GM19351 (cell line): ENCODE measurements around the gene VEGFA.

Experiments used
- ATAC-seq: cut with Tn5 transposase; IDR thresholded peaks from one replicate; pipeline ENCODE4 v1.9.1; 2021; ENCODE audit warnings: mild to moderate bottlenecking, moderate library complexity; ENCODE audit not compliant: unreplicated experiment

VEGFA gene

GRCh38 chr6:43800746-43801494 lies 30.9 kb downstream of the VEGFA start:
- no peak for ATAC-seq

DNA sequence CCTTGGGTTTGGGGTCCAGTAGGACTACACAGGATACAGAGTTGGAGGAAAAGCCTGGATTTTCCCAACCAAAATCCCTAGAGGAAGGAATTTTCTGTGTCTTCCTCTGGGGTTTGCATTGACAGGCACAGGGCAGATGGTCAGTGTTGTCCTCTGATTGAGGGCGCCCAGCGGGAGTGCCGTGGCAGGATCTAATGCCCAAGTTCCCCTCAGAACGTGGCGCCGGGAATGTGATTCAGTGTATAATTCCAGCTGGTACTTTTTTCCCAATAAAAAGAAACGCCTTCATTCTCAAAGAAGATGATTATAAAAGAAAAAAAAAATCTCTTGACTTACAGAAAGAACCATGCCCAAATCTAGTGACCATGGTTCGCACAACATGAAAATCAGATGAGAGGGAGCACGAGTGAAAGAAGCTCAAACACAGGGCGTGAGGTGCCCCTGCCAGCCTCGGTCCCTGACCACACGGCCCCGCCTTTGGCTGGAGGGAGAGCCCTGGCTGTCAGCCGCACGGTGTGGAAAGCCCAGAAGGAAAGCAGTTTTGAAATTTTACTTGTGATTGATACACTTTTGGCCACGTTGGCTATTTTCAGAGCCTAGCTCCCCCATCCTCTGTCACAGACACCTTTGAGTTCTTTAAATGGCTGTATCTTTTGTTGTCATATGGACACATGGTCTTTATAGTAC lies 31.6 kb downstream of the VEGFA start:
- ATAC-seq, result no peak

- ATAC-seq, result no peak
Observed at GRCh38 chr6:43803055-43803782, 33.2 kb downstream of the VEGFA start.

GRCh38 chr6:43803783-43804549 lies 34.0 kb downstream of the VEGFA start:
- ATAC-seq, result no peak

DNA sequence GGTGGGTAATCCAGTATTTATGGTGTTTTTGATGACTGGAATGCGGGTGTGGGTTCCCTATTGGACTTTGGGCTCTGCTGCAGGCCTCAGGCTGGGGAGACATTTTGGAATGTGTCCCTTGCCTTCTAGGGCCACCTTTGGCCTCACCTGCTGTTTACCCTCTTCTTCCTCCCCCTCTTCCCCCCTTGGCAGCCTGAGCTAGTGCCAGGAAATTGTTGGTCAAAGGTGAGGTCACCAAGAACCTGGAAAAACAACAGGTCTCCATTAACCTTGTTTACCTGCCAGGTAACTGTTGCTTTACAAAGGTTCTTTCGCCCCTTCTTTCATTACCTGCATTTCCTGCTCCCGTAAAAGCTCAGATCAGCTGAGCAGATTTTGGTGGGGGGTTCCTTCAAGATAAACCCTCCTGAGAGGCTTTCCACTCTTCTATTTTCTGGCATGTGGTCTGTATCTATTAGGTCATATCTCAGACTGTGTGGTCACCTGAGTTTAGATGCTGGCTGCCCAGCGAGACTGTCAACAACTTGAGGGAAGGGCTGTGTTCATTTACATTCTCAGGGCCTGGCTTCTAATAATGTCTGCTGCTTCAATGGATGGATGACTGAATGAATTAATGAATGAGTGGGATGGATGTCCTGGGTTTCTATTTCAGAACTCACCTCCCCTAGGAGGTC lies 34.7 kb downstream of the VEGFA start:
- no peak for ATAC-seq

GRCh38 chr6:43805699-43806042 lies 35.7 kb downstream of the VEGFA start:
- ATAC-seq, result no peak

DNA sequence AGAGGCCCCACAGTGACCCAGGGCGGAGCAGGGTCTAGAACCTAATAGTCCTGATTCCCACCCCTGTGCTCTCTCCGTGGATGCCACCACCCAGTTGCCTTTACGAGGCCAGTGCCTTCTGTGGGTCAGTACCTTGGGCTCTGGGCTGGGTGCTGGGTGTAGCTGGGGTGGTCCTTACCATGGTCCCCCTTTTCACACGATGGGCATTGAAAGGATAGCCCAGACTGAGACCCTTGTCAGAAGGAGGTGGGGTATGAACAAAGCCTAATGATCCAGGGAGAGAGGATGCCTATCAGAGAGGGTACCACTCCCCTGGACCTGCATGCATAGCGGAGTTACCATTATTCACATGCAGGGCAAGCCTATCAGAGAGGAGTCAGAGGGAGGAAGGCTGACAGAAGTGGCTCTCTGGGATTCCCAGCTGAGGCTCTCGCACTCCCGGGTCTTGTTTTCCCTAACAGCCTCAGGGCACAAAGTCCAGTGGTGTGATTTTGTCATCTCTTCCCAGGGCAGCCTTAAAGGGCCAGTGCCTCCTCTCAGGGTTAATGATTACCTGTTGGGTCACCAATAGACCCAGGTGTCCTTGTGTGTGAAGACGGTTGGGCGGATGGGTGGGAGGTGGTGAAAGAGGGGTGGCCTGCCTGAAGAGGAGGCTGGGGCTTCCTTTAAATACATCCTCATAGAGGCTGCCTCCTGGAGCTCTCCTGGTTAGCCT lies 36.2 kb downstream of the VEGFA start:
- ATAC-seq, result no peak

GRCh38 chr6:43806758-43807227 lies 36.8 kb downstream of the VEGFA start:
- ATAC-seq, result no peak

DNA sequence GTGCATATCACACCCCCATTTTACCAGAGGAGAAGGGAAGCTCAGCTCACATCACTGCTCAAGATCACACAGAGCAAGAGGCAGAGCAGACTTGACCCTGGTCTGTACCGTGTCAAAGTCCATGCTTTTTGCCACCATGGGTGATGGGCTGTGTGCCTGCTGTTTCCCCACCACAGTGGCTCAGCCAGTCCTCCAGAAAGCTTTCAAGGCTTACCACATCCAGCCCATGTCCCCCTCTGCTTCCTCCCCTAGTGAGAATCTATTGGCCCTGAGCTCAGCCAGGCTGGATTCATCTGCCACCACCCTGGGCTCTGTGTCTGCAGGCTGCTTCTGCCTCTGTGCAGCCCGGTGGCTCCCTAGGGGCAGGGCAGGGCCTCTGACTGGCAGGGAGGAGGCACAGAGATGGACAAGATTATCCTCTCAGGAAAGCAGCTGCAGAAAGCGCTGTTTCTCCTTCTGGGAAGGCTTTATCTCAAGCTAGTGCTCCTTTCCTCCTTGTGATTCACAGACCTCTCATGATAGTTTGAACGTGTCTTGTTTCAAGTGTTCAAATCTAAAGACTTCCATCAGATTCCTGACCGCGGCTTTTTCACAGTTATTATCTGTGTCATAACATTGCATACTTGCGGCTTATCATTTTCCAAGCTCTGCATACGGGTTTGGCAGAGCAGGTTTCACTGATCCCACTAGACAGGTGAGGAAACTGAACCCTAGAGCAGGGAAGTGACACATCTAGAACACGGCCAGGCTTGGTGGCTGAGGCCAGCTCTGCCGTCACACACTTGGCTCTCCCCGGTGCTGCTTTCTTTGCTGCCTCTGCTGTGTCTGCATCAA lies 37.4 kb downstream of the VEGFA start:
- no peak for ATAC-seq

DNA sequence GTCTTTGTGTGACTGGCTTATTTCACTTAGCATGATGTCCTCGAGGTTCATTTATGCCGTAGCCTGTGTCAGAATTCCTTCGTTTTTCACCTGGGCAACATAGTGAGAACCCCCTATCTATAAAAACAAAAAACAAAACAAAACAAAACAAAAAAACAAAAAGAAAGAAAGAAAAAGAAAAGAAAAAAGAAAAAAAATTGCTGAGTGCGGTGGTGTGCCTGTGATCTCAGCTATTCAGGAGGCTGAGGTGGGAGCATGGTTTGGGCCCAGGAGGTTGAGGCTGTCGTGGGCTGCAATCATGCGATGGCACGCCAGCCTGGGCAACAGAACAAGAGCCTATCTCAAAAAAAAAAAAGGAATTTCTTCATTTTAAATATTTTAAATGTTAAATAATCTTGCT lies 38.4 kb downstream of the VEGFA start:
- no peak for ATAC-seq

- no peak for ATAC-seq
Observed at GRCh38 chr6:43809417-43810305, 39.6 kb downstream of the VEGFA start.

DNA sequence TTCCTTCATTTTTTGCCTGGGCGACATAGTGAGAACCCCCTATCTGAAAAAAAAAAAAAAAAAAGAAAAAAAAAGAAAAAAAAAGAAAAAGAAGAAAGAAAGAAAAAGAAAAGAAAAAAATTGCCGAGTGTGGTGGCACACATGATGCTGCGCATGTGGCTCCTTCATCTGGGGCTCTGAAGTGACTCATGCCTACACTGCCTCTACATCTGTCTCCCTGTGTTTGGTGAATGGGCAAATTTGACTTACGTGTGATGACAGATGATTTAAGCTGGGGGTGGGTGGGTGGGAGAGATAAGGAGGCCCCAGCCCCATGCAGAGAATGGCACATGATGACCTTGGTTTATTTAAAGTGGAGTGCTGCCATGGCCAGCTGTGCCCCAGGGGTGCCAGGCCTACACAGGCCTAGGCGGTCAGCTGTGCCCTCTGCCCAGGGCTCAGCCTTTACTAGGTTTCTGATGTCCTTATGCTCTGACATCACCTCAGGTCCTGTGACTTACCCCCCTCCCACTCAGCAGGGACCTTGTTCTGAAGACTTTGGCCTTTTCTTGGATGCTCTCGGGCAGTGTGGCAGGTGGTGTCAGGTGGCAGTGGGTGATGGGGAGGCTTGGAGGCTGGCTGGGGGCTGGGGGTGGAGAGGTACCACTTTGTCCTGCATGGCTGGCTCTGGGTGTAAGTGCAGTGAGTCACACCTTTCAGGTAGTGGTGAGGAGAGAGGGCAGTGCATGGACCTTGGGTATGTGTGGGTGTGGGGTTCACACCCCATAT lies 41.1 kb downstream of the VEGFA start:
- ATAC-seq, result no peak

- ATAC-seq, result no peak
Observed at GRCh38 chr6:43811733-43812099, 41.7 kb downstream of the VEGFA start.

DNA sequence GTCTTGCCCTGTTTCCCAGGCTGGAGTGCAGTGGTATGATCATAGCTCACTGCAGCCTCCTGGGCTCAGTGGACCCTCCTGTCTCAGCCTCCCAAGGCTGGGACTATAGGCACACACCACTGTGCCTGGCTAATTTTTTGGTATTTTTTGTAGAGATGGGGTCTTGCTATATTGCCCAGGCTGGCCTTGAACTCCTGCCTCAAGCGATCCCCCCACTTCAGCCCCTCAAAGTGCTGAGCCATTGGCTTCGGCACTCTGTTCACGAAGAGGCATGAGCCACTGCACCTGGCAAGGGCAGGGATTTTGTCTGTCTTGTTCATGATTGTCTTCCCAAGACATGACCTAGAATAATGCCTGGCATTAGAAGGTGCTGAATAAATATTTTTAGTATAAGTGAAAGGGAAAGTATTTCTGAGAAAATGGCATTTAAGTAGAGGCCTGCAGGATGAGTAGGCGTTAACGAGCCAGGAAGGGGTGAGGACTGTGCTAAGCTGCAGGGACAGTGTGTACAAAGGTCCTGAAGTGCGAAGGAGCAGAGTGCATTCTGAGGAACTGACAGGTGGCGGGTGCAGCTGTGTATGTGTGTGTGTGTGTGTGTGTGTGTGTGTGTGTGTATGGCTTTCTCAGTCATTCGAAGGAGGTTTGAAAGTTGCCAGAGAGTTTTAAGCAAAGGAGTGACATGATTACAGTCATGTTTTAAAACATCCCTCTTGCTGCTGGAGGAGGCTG lies 43.0 kb downstream of the VEGFA start:
- ATAC-seq, result no peak

DNA sequence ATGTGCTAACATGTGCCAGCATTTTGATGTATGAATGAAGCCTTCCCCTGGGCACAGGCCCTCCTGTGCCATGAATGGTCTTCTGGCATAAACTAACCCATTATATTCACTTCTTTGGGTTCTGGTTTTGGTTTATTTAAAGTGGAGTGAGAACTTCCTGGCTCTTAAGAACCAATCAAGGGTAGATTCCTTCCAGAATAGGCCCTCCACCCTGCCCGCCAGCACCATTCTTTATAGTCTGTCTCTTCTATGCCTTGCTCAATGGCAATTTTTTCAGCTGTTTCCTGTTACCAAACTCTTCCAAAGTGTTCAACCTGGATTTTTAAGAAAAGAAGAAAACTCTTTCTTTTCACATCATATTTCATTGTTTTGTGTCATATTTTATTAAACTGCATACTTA lies 44.1 kb downstream of the VEGFA start:
- ATAC-seq, result no peak

DNA sequence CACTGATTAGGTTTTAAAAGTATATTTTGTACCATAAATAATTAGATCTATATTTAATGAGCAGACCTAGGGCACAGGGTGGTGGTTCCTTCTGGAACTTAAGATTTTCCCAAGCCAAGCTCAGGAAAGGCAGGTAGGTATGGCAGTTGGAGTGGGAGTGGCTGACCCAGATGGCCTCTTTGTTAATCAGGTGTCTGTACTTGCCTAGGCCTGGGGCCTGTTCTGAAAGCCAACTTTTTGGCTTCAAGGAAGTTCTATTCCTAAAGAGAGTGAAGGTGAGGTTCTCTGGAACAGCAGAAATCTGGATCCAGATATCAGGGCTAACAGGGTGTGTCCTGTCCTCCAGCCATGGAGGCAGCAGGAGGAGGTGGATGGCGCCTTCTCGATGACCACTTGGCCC lies 44.9 kb downstream of the VEGFA start:
- ATAC-seq, result no peak

- no peak for ATAC-seq
Observed at GRCh38 chr6:43817192-43817591, 47.2 kb downstream of the VEGFA start.
